C4-2B (cell line): ENCODE results near the gene SOX14.

Source experiments
- CTCF ChIP-seq: fragments of 450-650 bp; conservative IDR thresholded peaks from 2 replicates; pipeline ENCODE4 v1.5.1; 2017; ENCODE audit warnings: mild to moderate bottlenecking
- ZFX ChIP-seq: fragments of 450-650 bp; IDR thresholded peaks from 2 replicates; pipeline ENCODE4 v1.6.1; 2017

GRCh38 chr3:137738710-137739109, 25.4 kb upstream of the SOX14 start:
- no peak for TF ChIP-seq CTCF
- no peak for TF ChIP-seq ZFX
